Stimulated activated effector memory CD8-positive, alpha-beta T cell treated with anti-CD3 and anti-CD28 coated beads, Interleukin-12 subunit alpha, Interleukin-12 subunit beta, amount 100 ng/mL, for 72 hours (primary cell): ENCODE measurements around the gene FRY.

ENCODE experiments used
- ATAC-seq: fragments of 150-1000 bp; cut with Tn5 transposase; 2 replicates; pipeline ENCODE4 v1.10.0; 2021
- DNase-seq, 2 donors: peaks; one replicate each; pipeline ENCODE4 v3.0.0; 2021 to 2022; ENCODE audit warnings: low spot score in 2 of 2
- H3K27ac Mint-ChIP-seq: one replicate; pipeline ENCODE4 v1.8.0; 2022; ENCODE audit warnings: mild to moderate bottlenecking, mixed read lengths
- H3K36me3 Mint-ChIP-seq: one replicate; pipeline ENCODE4 v1.8.0; 2022; ENCODE audit warnings: mild to moderate bottlenecking, mixed read lengths
- H3K4me1 Mint-ChIP-seq: one replicate; pipeline ENCODE4 v1.8.0; 2022; ENCODE audit warnings: mixed read lengths
- H3K4me3 Mint-ChIP-seq: one replicate; pipeline ENCODE4 v1.8.0; 2022; ENCODE audit warnings: mild to moderate bottlenecking, mixed read lengths
- H3K9me3 Mint-ChIP-seq: one replicate; pipeline ENCODE4 v1.8.0; 2022; ENCODE audit warnings: mixed read lengths

The FRY gene

GRCh38 chr13:32026623-32027022, 5.0 kb upstream of the FRY start:
- no peaks in the 10 kb centered on the region for H3K9me3 Mint-ChIP-seq
- no peak for ATAC-seq
- no peak for DNase-seq
- no peak overlapping the region for H3K27ac Mint-ChIP-seq
- no peaks in the 10 kb centered on the region for H3K36me3 Mint-ChIP-seq
- H3K4me3 Mint-ChIP-seq, result no peak overlapping the region
- peaks cover 3% of the 10 kb centered on the region for H3K4me1 Mint-ChIP-seq

GRCh38 chr13:32028711-32029110, 2.9 kb upstream of the FRY start:
- peaks cover 8% of the 10 kb centered on the region for H3K4me1 Mint-ChIP-seq

GRCh38 chr13:32029684-32030083, 1.9 kb upstream of the FRY start:
- H3K36me3 Mint-ChIP-seq, result no peaks in the 10 kb centered on the region
- H3K27ac Mint-ChIP-seq, result no peak overlapping the region
- no peaks in the 10 kb centered on the region for H3K9me3 Mint-ChIP-seq
- DNase-seq, result no peak
- H3K4me1 Mint-ChIP-seq, result peaks cover 8% of the 10 kb centered on the region
- H3K4me3 Mint-ChIP-seq, result no peak overlapping the region
- ATAC-seq, result no peak

More at GRCh38 chr13:32028711-32029110, 2.9 kb upstream of the FRY start:
- no peak for DNase-seq
- Mint-ChIP-seq H3K9me3 (no peaks in the 10 kb centered on the region), H3K4me3 (no peak overlapping the region), H3K27ac (no peak overlapping the region), H3K36me3 (no peaks in the 10 kb centered on the region)
- no peak for ATAC-seq

- DNase-seq, result no peak
- ATAC-seq, result no peak
- H3K9me3 Mint-ChIP-seq, result no peaks in the 10 kb centered on the region
- H3K4me3 Mint-ChIP-seq, result peak overlapping the region; percentile 75
- peaks cover 12% of the 10 kb centered on the region for H3K4me1 Mint-ChIP-seq
- peak overlapping the region; percentile 74 for H3K27ac Mint-ChIP-seq
- H3K36me3 Mint-ChIP-seq, result no peaks in the 10 kb centered on the region
Measured at GRCh38 chr13:32031815-32032370, 319 bp downstream of the FRY start.

GRCh38 chr13:32032759-32033158, 1.2 kb downstream of the FRY start:
- ATAC-seq (no peak), DNase-seq (no peak)
- no peak overlapping the region for H3K4me3 Mint-ChIP-seq
- no peaks in the 10 kb centered on the region for H3K9me3 Mint-ChIP-seq
- peaks cover 16% of the 10 kb centered on the region for H3K4me1 Mint-ChIP-seq
- H3K36me3 Mint-ChIP-seq, result no peaks in the 10 kb centered on the region
- no peak overlapping the region for H3K27ac Mint-ChIP-seq

GRCh38 chr13:32033744-32034143, 2.2 kb downstream of the FRY start:
- ATAC-seq (no peak), DNase-seq (no peak)
- Mint-ChIP-seq H3K4me3 (no peak overlapping the region), H3K4me1 (peaks cover 16% of the 10 kb centered on the region), H3K9me3 (no peaks in the 10 kb centered on the region), H3K27ac (no peak overlapping the region), H3K36me3 (no peaks in the 10 kb centered on the region)

- Mint-ChIP-seq H3K4me1 (peaks cover 16% of the 10 kb centered on the region), H3K27ac (no peak overlapping the region), H3K36me3 (no peaks in the 10 kb centered on the region), H3K9me3 (no peaks in the 10 kb centered on the region), H3K4me3 (no peak overlapping the region)
- no peak for DNase-seq
- ATAC-seq, result no peak
Measured at GRCh38 chr13:32035716-32036115, 4.1 kb downstream of the FRY start.

GRCh38 chr13:32036126-32036695, 4.6 kb downstream of the FRY start:
- Mint-ChIP-seq H3K4me1 (peaks cover 16% of the 10 kb centered on the region), H3K9me3 (no peaks in the 10 kb centered on the region), H3K27ac (no peak overlapping the region), H3K36me3 (no peaks in the 10 kb centered on the region), H3K4me3 (peak overlapping the region; percentile 6)
- DNase-seq (no peak), ATAC-seq (no peak)

GRCh38 chr13:32036757-32037156, 5.2 kb downstream of the FRY start:
- ATAC-seq (no peak), DNase-seq (no peak)
- Mint-ChIP-seq H3K4me1 (peaks cover 12% of the 10 kb centered on the region), H3K9me3 (no peaks in the 10 kb centered on the region), H3K27ac (no peak overlapping the region), H3K4me3 (peak overlapping the region; percentile 6), H3K36me3 (no peaks in the 10 kb centered on the region)

GRCh38 chr13:32037471-32037870, 5.9 kb downstream of the FRY start:
- Mint-ChIP-seq H3K9me3 (no peaks in the 10 kb centered on the region), H3K4me1 (peaks cover 9% of the 10 kb centered on the region), H3K4me3 (no peak overlapping the region), H3K27ac (no peak overlapping the region), H3K36me3 (no peaks in the 10 kb centered on the region)
- DNase-seq (no peak), ATAC-seq (no peak)

- ATAC-seq, result no peak
- Mint-ChIP-seq H3K9me3 (no peaks in the 10 kb centered on the region), H3K36me3 (no peaks in the 10 kb centered on the region), H3K4me1 (peaks cover 15% of the 10 kb centered on the region), H3K27ac (no peak overlapping the region), H3K4me3 (no peak overlapping the region)
- no peak for DNase-seq
Measured at GRCh38 chr13:32038343-32038742, 6.8 kb downstream of the FRY start.

- H3K4me1 Mint-ChIP-seq, result peaks cover 15% of the 10 kb centered on the region
- H3K9me3 Mint-ChIP-seq, result no peaks in the 10 kb centered on the region
- DNase-seq (no peak), ATAC-seq (no peak)
- H3K36me3 Mint-ChIP-seq, result no peaks in the 10 kb centered on the region
- no peak overlapping the region for H3K27ac Mint-ChIP-seq
- no peak overlapping the region for H3K4me3 Mint-ChIP-seq
Measured at GRCh38 chr13:32039056-32039455, 7.5 kb downstream of the FRY start.

GRCh38 chr13:32039528-32039927, 8.0 kb downstream of the FRY start:
- no peaks in the 10 kb centered on the region for H3K9me3 Mint-ChIP-seq
- ATAC-seq, result no peak
- H3K4me1 Mint-ChIP-seq, result peaks cover 15% of the 10 kb centered on the region

GRCh38 chr13:32040052-32040642, 8.6 kb downstream of the FRY start:
- Mint-ChIP-seq H3K4me3 (no peak overlapping the region), H3K4me1 (peaks cover 15% of the 10 kb centered on the region), H3K27ac (no peak overlapping the region), H3K9me3 (no peaks in the 10 kb centered on the region), H3K36me3 (no peaks in the 10 kb centered on the region)
- ATAC-seq (no peak), DNase-seq (no peak)

More at GRCh38 chr13:32039528-32039927, 8.0 kb downstream of the FRY start:
- no peak for DNase-seq
- Mint-ChIP-seq H3K36me3 (no peaks in the 10 kb centered on the region), H3K4me3 (no peak overlapping the region), H3K27ac (no peak overlapping the region)

GRCh38 chr13:32040689-32041088, 9.1 kb downstream of the FRY start:
- DNase-seq (no peak), ATAC-seq (no peak)
- peaks cover 15% of the 10 kb centered on the region for H3K4me1 Mint-ChIP-seq
- H3K27ac Mint-ChIP-seq, result no peak overlapping the region
- no peaks in the 10 kb centered on the region for H3K36me3 Mint-ChIP-seq
- H3K4me3 Mint-ChIP-seq, result no peak overlapping the region
- no peaks in the 10 kb centered on the region for H3K9me3 Mint-ChIP-seq

- ATAC-seq, result peak; percentile 69
- H3K9me3 Mint-ChIP-seq, result no peaks in the 10 kb centered on the region
Measured at GRCh38 chr13:32041429-32041828, 9.9 kb downstream of the FRY start.

More at GRCh38 chr13:32041429-32041828, 9.9 kb downstream of the FRY start:
- no peak for DNase-seq
- no peaks in the 10 kb centered on the region for H3K36me3 Mint-ChIP-seq
- H3K27ac Mint-ChIP-seq, result no peak overlapping the region
- H3K4me1 Mint-ChIP-seq, result peaks cover 20% of the 10 kb centered on the region
- H3K4me3 Mint-ChIP-seq, result no peak overlapping the region
